ENCODE results near the gene ANKLE1. TPM values are rescaled to one million over a fixed set of nuclear protein-coding genes. Genes with fewer than 3 reads are reported as not detected.

ANKLE1 gene
- total and polyA plus RNA-seq, 10 of the 15 experiments (the other 5 are each of a cell fraction or from before 2014, with no cell fraction given) = 2.2 to 17.9 (median 10.9) TPM

DNA sequence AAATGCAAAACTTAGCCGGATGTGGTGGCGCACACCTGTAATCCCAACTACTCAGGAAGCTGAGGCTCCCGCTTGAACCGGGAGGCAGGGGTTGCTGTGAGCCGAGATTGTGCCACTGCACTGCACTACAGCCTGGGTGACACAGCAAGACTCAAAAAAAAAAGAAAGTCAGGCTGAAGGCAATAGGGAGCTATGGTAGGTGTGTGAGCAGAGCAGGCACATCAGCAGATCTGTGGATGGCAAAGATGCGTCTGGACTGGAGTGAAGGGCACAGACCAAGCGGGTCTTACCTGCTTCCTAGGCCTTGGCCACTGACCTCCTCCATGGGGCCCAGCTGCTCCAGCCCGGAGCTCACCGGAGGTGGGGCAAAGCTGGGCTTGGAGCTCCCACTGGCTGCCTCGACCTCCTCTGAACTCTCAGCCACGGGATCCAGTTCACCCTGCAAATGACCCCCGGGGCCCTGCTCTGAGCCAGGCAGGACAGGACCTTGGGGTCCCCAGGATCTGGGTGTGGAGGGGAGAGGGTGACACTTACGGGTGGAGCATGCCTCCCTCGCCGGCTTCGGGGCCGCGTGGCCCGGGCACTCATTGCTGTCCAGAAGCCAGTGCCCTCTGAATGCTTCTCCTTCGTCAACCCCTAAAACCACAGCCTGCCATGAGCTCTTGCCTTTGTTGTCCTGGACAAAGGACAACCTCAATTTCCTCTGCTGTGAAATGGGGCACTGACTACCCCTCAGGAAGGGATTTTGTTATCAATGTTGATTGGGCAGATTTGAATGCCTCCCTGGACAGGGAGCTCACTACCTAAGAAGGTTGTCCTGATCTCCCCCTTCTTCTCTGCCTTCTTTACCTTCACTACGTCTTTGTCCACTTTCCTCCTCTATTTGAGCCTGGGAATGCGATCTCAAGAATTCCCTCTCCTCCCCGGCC lies 17.7 kb upstream of the ANKLE1 start (continued):
- TF ChIP-seq ZNF274 (IDR thresholded peaks at IDR 0.05; ENCODE audit: insufficient read depth, insufficient read length) = no peak
- no peak for TF ChIP-seq ZNF622 (IDR thresholded peaks at IDR 0.05)
- TF ChIP-seq, protein P1, sequence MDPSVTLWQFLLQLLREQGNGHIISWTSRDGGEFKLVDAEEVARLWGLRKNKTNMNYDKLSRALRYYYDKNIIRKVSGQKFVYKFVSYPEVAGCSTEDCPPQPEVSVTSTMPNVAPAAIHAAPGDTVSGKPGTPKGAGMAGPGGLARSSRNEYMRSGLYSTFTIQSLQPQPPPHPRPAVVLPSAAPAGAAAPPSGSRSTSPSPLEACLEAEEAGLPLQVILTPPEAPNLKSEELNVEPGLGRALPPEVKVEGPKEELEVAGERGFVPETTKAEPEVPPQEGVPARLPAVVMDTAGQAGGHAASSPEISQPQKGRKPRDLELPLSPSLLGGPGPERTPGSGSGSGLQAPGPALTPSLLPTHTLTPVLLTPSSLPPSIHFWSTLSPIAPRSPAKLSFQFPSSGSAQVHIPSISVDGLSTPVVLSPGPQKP (IDR thresholded peaks at IDR 0.05; ENCODE audit: low read depth, low read length) = no peak
- TF ChIP-seq BCL3 (IDR thresholded peaks at IDR 0.05; ENCODE audit: borderline replicate concordance, insufficient read depth, low read depth, low read length, poor library complexity, severe bottlenecking) = no peak

DNA sequence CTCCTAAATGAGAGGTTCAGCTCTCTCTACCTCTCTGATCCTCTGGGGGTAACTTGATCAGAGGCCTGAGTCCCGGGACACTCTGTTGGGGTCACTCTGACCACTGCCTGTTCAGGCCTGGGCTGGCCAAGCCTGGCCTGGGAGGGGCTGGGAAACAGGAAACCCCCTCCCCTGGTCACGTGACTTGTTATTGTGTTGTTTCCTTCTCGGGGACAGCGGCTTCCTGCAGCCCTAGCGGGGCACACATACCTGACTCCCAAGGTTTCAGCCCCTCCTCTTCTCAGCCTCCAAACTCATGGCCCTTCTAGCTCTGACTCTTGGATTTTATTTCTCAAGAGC lies 17.1 kb upstream of the ANKLE1 start, which contains the start of gene USHBP1:
USHBP1 (minus strand) TSS at position 105 of the 339 bp plus-strand sequence. CDS start 446 bp downstream, outside the sequence.
- in situ Hi-C loops (cut with MboI) (no loop called here), intact Hi-C loops (cut with micrococcal nuclease; ENCODE audit: unreplicated experiment) (loop anchor here (5.0 to 10.0 kb wide), 2 partner anchors 197 to 490 kb away; no protein-coding TSS in a partner anchor)
- BruUV-seq (replicated peaks) = no TSS peak
- peaks cover 14% of the 10 kb centered on the region for H3K4me1 ChIP-seq (ENCODE audit: control insufficient read depth, insufficient read depth, low read length)
- no peak within 1 kb of the TSS for H3K9ac ChIP-seq (ENCODE audit: control insufficient read depth, insufficient read depth, low read length)
- SMC1A ChIA-PET (ENCODE audit: uncharacterized antibody, unreplicated experiment) = interaction anchor here (0.9 to 5.0 kb wide), 4 partner anchors 17 to 191 kb away, joined by 3 to 43 read pairs (median 5); partner anchors contain the start of gene ANKLE1
- H3K9me3 ChIP-seq (replicated peaks; ENCODE audit: control insufficient read depth, insufficient read depth, low read length) = no peaks in the 10 kb centered on the region
- H3K27me3 ChIP-seq (replicated peaks in 1 of 2; ENCODE audit: control insufficient read depth in 2 of 2, insufficient read depth in 2 of 2, low read length in 1 of 2) = no peaks in the 10 kb centered on the region
- ATAC-seq (no peak), DNase-seq (ENCODE audit: low read depth, low spot score) (no peak), FAIRE-seq (no peak)
- POLR2A ChIA-PET = interaction anchor here (0.6 kb wide), 1 partner anchor 57 kb away, joined by 5 read pairs; no protein-coding TSS in a partner anchor
- 0 out of 4 replicates have a peak, but pooled peaks cover 0 to 2% of the 10 kb centered on the region in 2 experiments for H3K36me3 ChIP-seq (ENCODE audit: control insufficient read depth in 2 of 2, insufficient read depth in 2 of 2, low read length in 1 of 2)
- WGBS (ENCODE audit: insufficient coverage, insufficient replicate concordance, low lambda C conversion rate, missing lambda C conversion rate) = 13% methylated on average over 5 of the region's 5 CpGs
- no peak within 1 kb of the TSS for H3K4me2 ChIP-seq (ENCODE audit: control insufficient read depth, insufficient read depth)
- H3K4me3 ChIP-seq = no peak within 1 kb of the TSS
- peak within 1 kb of the TSS; percentile 21; the same call in 1 of the 2 replicates for H2AFZ ChIP-seq (ENCODE audit: control insufficient read depth, low read depth, low read length)
- CTCF ChIA-PET = interaction anchor here (0.7 to 10.5 kb wide), 9 partner anchors 9 to 191 kb away, joined by 3 to 120 read pairs (median 3); partner anchors contain the start of gene ANKLE1
- H3K27ac ChIP-seq (ENCODE audit: control insufficient read depth, insufficient read depth) = no peak within 1 kb of the TSS
- H3K79me2 ChIP-seq (ENCODE audit: control insufficient read depth, insufficient read depth, low read length) = peaks cover 13% of the 10 kb centered on the region
- RAD21 ChIA-PET (ENCODE audit: unreplicated experiment) = interaction anchor here (1.2 to 1.3 kb wide), 2 partner anchors 16 to 18 kb away, joined by 3 to 5 read pairs; no protein-coding TSS in a partner anchor
- H4K20me1 ChIP-seq (ENCODE audit: control insufficient read depth, insufficient read depth) = no peaks in the 10 kb centered on the region
- no peak for TF ChIP-seq NFYA (IDR thresholded peaks at IDR 0.05; ENCODE audit: borderline replicate concordance, low read depth, low read length)
- TF ChIP-seq ZNF687 (IDR thresholded peaks at IDR 0.05) = no peak
- TF ChIP-seq NR2C1 (IDR thresholded peaks at IDR 0.05) = no peak
- TF ChIP-seq, protein P2, sequence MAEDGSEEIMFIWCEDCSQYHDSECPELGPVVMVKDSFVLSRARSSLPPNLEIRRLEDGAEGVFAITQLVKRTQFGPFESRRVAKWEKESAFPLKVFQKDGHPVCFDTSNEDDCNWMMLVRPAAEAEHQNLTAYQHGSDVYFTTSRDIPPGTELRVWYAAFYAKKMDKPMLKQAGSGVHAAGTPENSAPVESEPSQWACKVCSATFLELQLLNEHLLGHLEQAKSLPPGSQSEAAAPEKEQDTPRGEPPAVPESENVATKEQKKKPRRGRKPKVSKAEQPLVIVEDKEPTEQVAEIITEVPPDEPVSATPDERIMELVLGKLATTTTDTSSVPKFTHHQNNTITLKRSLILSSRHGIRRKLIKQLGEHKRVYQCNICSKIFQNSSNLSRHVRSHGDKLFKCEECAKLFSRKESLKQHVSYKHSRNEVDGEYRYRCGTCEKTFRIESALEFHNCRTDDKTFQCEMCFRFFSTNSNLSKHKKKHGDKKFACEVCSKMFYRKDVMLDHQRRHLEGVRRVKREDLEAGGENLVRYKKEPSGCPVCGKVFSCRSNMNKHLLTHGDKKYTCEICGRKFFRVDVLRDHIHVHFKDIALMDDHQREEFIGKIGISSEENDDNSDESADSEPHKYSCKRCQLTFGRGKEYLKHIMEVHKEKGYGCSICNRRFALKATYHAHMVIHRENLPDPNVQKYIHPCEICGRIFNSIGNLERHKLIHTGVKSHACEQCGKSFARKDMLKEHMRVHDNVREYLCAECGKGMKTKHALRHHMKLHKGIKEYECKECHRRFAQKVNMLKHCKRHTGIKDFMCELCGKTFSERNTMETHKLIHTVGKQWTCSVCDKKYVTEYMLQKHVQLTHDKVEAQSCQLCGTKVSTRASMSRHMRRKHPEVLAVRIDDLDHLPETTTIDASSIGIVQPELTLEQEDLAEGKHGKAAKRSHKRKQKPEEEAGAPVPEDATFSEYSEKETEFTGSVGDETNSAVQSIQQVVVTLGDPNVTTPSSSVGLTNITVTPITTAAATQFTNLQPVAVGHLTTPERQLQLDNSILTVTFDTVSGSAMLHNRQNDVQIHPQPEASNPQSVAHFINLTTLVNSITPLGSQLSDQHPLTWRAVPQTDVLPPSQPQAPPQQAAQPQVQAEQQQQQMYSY (CRISPR knock-in tag; IDR thresholded peaks at IDR 0.05) = no peak

All from GM12878 (cell line).